ENCODE data around the gene ZFYVE21. TPM values are rescaled to one million over a fixed set of nuclear protein-coding genes. Genes with fewer than 3 reads are reported as not detected.

The ZFYVE21 gene
- total and polyA plus RNA-seq, 4 donors: 28.0 to 36.9 (median 30.8) TPM

GRCh38 chr14:103731481-103731880 is 15.9 kb downstream of the ZFYVE21 start:
- Histone ChIP-seq H3K27ac (ENCODE audit: low read depth in 1 of 2, low read length in 2 of 2) (no peak overlapping the region), H3K4me1 (ENCODE audit: control insufficient read depth in 4 of 4, insufficient read depth in 4 of 4, low read length in 3 of 4) (peaks cover 0 to 13% (median 7%) of the 10 kb centered on the region in 4 donors), H3K27me3 (ENCODE audit: control insufficient read depth in 4 of 4, insufficient read depth in 4 of 4, low read length in 3 of 4) (no peaks in the 10 kb centered on the region), H3K9me3 (ENCODE audit: control insufficient read depth in 4 of 4, low read length in 3 of 4) (no peaks in the 10 kb centered on the region), H3K9ac (ENCODE audit: low read depth in 1 of 2, low read length in 2 of 2) (no peak overlapping the region), H3K4me3 (ENCODE audit: low read depth in 1 of 3, low read length in 3 of 3) (no peak overlapping the region), H3K36me3 (ENCODE audit: control insufficient read depth in 4 of 4, insufficient read depth in 3 of 4, low read depth in 1 of 4, low read length in 3 of 4) (peaks cover 4 to 33% (median 18%) of the 10 kb centered on the region in 4 donors)
- 97% methylated on average over 15 of the region's 15 CpGs for WGBS
- TF ChIP-seq GABPA (IDR thresholded peaks at IDR 0.05 in 1 of 2, conservative IDR thresholded peaks at IDR 0.05 in 1 of 2) (no peak), RAD21 (IDR thresholded peaks at IDR 0.05) (no peak), TAF1 (conservative IDR thresholded peaks at IDR 0.05) (no peak), ZBTB33 (IDR thresholded peaks at IDR 0.05) (no peak)
- no peak for DNase-seq (ENCODE audit: low spot score)

GRCh38 chr14:103731916-103732867 is 16.6 kb downstream of the ZFYVE21 start:
- peaks cover 4 to 34% (median 18%) of the 10 kb centered on the region in 4 donors for H3K36me3 ChIP-seq (ENCODE audit: control insufficient read depth in 4 of 4, insufficient read depth in 3 of 4, low read depth in 1 of 4, low read length in 3 of 4)
- no peak overlapping the region for H3K9ac ChIP-seq (ENCODE audit: low read depth in 1 of 2, low read length in 2 of 2)
- no peak for DNase-seq (ENCODE audit: low spot score)
- H3K27ac ChIP-seq (ENCODE audit: low read depth in 1 of 2, low read length in 2 of 2): no peak overlapping the region
- 95% methylated on average over 24 of the region's 24 CpGs for WGBS
- H3K27me3 ChIP-seq (ENCODE audit: control insufficient read depth in 4 of 4, insufficient read depth in 4 of 4, low read length in 3 of 4): no peaks in the 10 kb centered on the region
- H3K4me1 ChIP-seq (ENCODE audit: control insufficient read depth in 4 of 4, insufficient read depth in 4 of 4, low read length in 3 of 4): peaks cover 0 to 13% (median 7%) of the 10 kb centered on the region in 4 donors
- no peak overlapping the region for H3K4me3 ChIP-seq (ENCODE audit: low read depth in 1 of 3, low read length in 3 of 3)
- TF ChIP-seq RXRA (IDR thresholded peaks at IDR 0.05): no peak
- TF ChIP-seq SP1 (IDR thresholded peaks at IDR 0.05): no peak
- no peak for TF ChIP-seq NR2F2 (IDR thresholded peaks at IDR 0.05)
- no peaks in the 10 kb centered on the region for H3K9me3 ChIP-seq (ENCODE audit: control insufficient read depth in 4 of 4, low read length in 3 of 4)

- no peak for TF ChIP-seq JUND (IDR thresholded peaks at IDR 0.05)
- TF ChIP-seq RAD21 (IDR thresholded peaks at IDR 0.05): no peak
- TF ChIP-seq YY1 (IDR thresholded peaks at IDR 0.05): no peak
- no peak for TF ChIP-seq EGR1 (IDR thresholded peaks at IDR 0.05; ENCODE audit: low read depth in 2 of 2)
- TF ChIP-seq SP1 (IDR thresholded peaks at IDR 0.05): no peak
- no peak for TF ChIP-seq RXRA (IDR thresholded peaks at IDR 0.05)
- TF ChIP-seq TAF1 (conservative IDR thresholded peaks at IDR 0.05): no peak
- no peak for TF ChIP-seq HNF4G (IDR thresholded peaks at IDR 0.05)
- TF ChIP-seq GABPA (IDR thresholded peaks at IDR 0.05 in 1 of 2, conservative IDR thresholded peaks at IDR 0.05 in 1 of 2): no peak
- TF ChIP-seq MAX (IDR thresholded peaks at IDR 0.05): no peak
- no peak overlapping the region for H3K4me3 ChIP-seq (ENCODE audit: low read depth in 1 of 3, low read length in 3 of 3)
- 94% methylated on average over 9 of the region's 9 CpGs for whole genome bisulfite sequencing
- no peak for DNase-seq (ENCODE audit: low spot score)
- peaks cover 4 to 32% (median 18%) of the 10 kb centered on the region in 4 donors for H3K36me3 ChIP-seq (ENCODE audit: control insufficient read depth in 4 of 4, insufficient read depth in 3 of 4, low read depth in 1 of 4, low read length in 3 of 4)
- no peak overlapping the region for H3K9ac ChIP-seq (ENCODE audit: low read depth in 1 of 2, low read length in 2 of 2)
- H3K9me3 ChIP-seq (ENCODE audit: control insufficient read depth in 4 of 4, low read length in 3 of 4): no peaks in the 10 kb centered on the region
- peaks cover 0 to 13% (median 7%) of the 10 kb centered on the region in 4 donors for H3K4me1 ChIP-seq (ENCODE audit: control insufficient read depth in 4 of 4, insufficient read depth in 4 of 4, low read length in 3 of 4)
- no peak overlapping the region for H3K27ac ChIP-seq (ENCODE audit: low read depth in 1 of 2, low read length in 2 of 2)
- no peaks in the 10 kb centered on the region for H3K27me3 ChIP-seq (ENCODE audit: control insufficient read depth in 4 of 4, insufficient read depth in 4 of 4, low read length in 3 of 4)
Observed at GRCh38 chr14:103732868-103733620, 17.4 kb downstream of the ZFYVE21 start.

Measured in liver (tissue), 9 donors.